Trophoblast cell (in vitro differentiated cells and primary cell): ENCODE measurements around the gene RP9.

ENCODE experiments used
- DNase-seq, 2 donors: peaks; one replicate each; pipeline ENCODE4 v3.0.0-alpha.2; 2016
- H2AFZ ChIP-seq: 2 replicates; pipeline ENCODE4 v1.6.1; 2013; ENCODE audit warnings: low read length, moderate library complexity, mild to moderate bottlenecking; ENCODE audit not compliant: insufficient read depth, poor library complexity
- H2AK5ac ChIP-seq: 2 replicates; pipeline ENCODE4 v1.6.1; 2013; ENCODE audit warnings: mild to moderate bottlenecking, low read length
- H2BK120ac ChIP-seq: 2 replicates; pipeline ENCODE4 v1.6.1; 2013; ENCODE audit warnings: low read length, mild to moderate bottlenecking, moderate library complexity; ENCODE audit not compliant: insufficient read depth, poor library complexity
- H2BK12ac ChIP-seq: 2 replicates; pipeline ENCODE4 v1.6.1; 2013; ENCODE audit warnings: mild to moderate bottlenecking, low read length, moderate library complexity
- H2BK5ac ChIP-seq: 2 replicates; pipeline ENCODE4 v1.6.1; 2013; ENCODE audit warnings: low read length, low read depth, moderate library complexity, mild to moderate bottlenecking; ENCODE audit not compliant: poor library complexity
- H3K14ac ChIP-seq: 2 replicates; pipeline ENCODE4 v1.6.1; 2013; ENCODE audit warnings: mild to moderate bottlenecking, low read length
- H3K18ac ChIP-seq: 2 replicates; pipeline ENCODE4 v1.6.1; 2013; ENCODE audit warnings: mild to moderate bottlenecking, low read length
- H3K23ac ChIP-seq: 2 replicates; pipeline ENCODE4 v1.6.1; 2013; ENCODE audit warnings: low read length
- H3K27ac ChIP-seq: 2 replicates; pipeline ENCODE4 v1.5.1; 2013; ENCODE audit warnings: low read depth, mild to moderate bottlenecking, inconsistent platforms, low read length, moderate library complexity
- H3K27me3 ChIP-seq: 2 replicates; pipeline ENCODE4 v1.6.1; 2013; ENCODE audit warnings: inconsistent platforms, mild to moderate bottlenecking, low read length, moderate library complexity; ENCODE audit not compliant: insufficient read depth
- H3K36me3 ChIP-seq, 2 experiments: 1 replicate in 1 of 2; 2 replicates in 1 of 2; pipeline ENCODE4 v1.6.1; 2013; ENCODE audit warnings: low read length in 2 of 2, mild to moderate bottlenecking in 2 of 2, moderate library complexity in 1 of 2; ENCODE audit not compliant: insufficient read depth in 2 of 2, control insufficient read depth in 1 of 2
- H3K4ac ChIP-seq: 2 replicates; pipeline ENCODE4 v1.6.1; 2013; ENCODE audit warnings: low read depth, mild to moderate bottlenecking, low read length, moderate library complexity
- H3K4me1 ChIP-seq, 2 experiments: 1 replicate in 1 of 2; 2 replicates in 1 of 2; pipeline ENCODE4 v1.6.1; 2013; ENCODE audit warnings: low read length in 2 of 2, mild to moderate bottlenecking in 2 of 2, moderate library complexity in 1 of 2; ENCODE audit not compliant: insufficient read depth in 2 of 2, control insufficient read depth in 1 of 2
- H3K4me2 ChIP-seq: 2 replicates; pipeline ENCODE4 v1.6.1; 2013; ENCODE audit warnings: inconsistent platforms, mild to moderate bottlenecking, low read length, moderate library complexity
- H3K4me3 ChIP-seq: 2 replicates; pipeline ENCODE4 v1.5.1; 2013; ENCODE audit warnings: mild to moderate bottlenecking, low read depth, low read length, inconsistent platforms
- H3K79me1 ChIP-seq: one replicate; pipeline ENCODE4 v1.6.1; 2013; ENCODE audit warnings: low read length
- H3K79me2 ChIP-seq: 2 replicates; pipeline ENCODE4 v1.6.1; 2013; ENCODE audit warnings: low read length, mild to moderate bottlenecking; ENCODE audit not compliant: control insufficient read depth, insufficient read depth, poor library complexity
- H3K9ac ChIP-seq: 2 replicates; pipeline ENCODE4 v1.6.1; 2013; ENCODE audit warnings: mild to moderate bottlenecking, low read length
- H3K9me3 ChIP-seq: 2 replicates; pipeline ENCODE4 v1.6.1; 2013; ENCODE audit warnings: low read depth, mild to moderate bottlenecking, control low read depth, inconsistent platforms, low read length; ENCODE audit not compliant: insufficient read depth
- H4K12ac ChIP-seq: 2 replicates; pipeline ENCODE4 v1.6.1; 2013; ENCODE audit warnings: low read depth, mild to moderate bottlenecking, low read length, moderate library complexity
- H4K8ac ChIP-seq: 2 replicates; pipeline ENCODE4 v1.6.1; 2013; ENCODE audit warnings: low read depth, mild to moderate bottlenecking, low read length, moderate library complexity
- H4K91ac ChIP-seq: one replicate; pipeline ENCODE4 v1.6.1; 2013; ENCODE audit warnings: low read depth, mild to moderate bottlenecking, low read length, moderate library complexity
- WGBS: extraction: QIAGEN DNeasy Blood & Tissue Kit; methylation state at CpG from one replicate; pipeline ENCODE4 v1.1.7; 2013; ENCODE audit warnings: missing lambda C conversion rate; ENCODE audit not compliant: insufficient read length, insufficient coverage; ENCODE audit errors: extremely low coverage; 5-methylcytosine and 5-hydroxymethylcytosine counted together

RP9 gene

DNA sequence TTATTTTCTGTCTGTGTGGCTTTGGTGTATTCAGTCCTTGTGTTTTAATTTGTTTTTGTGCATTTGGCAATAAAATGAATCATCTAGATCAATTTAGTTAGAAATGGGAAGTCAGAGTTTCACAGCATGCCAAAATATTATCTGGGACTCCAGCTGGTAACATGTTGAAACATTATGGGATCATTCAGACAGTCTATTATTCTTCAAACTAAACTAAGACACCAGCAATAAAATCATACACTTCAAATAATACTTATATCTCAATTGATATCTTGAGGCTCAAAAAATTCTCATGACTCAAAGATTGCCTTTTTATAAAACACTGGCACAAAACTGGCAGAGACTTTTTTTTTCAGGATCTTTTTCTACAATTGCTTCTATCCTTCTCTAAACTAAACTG is 5.8 kb upstream of the RP9 start:
- Histone ChIP-seq H4K8ac (no peak overlapping the region), H3K9me3 (no peaks in the 10 kb centered on the region), H3K9ac (no peak overlapping the region), H3K4me2 (no peak overlapping the region), H3K4me1 (no peaks in the 10 kb centered on the region), H2BK12ac (no peak overlapping the region), H2AFZ (no peak overlapping the region), H3K23ac (no peak overlapping the region), H4K91ac (no peak overlapping the region), H3K27me3 (no peaks in the 10 kb centered on the region), H3K79me2 (no peaks in the 10 kb centered on the region), H3K36me3 (no peaks in the 10 kb centered on the region), H3K79me1 (no peaks in the 10 kb centered on the region), H4K12ac (no peak overlapping the region), H2BK120ac (no peak overlapping the region), H3K27ac (no peak overlapping the region), H2BK5ac (no peak overlapping the region), H3K18ac (no peak overlapping the region), H2AK5ac (no peak overlapping the region), H3K4ac (no peak overlapping the region), H3K4me3 (no peak overlapping the region), H3K14ac (no peak overlapping the region)
- DNase-seq, result no peak

DNA sequence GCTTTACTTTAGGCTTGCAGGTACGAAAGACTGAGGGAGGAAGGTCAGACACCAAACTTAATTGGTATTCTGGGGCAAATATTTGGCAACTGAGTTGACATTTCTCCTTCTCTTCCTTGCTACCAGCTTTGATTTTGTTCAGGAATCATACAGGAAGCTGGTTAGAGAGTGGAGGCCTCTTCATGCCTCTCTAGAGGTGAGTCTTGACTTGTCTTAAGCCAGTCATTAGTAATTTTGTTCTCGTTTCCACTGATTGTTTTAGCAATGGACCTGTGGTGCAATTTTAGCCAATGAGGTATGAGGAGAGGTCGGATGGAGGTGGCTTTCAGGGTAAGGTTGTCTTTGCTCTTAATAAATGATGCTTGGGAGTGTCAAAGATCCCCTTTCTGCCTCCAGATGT is 2.4 kb upstream of the RP9 start:
- Histone ChIP-seq H2AFZ (no peak overlapping the region), H3K14ac (no peak overlapping the region), H3K4me3 (no peak overlapping the region), H3K79me1 (peaks cover 3% of the 10 kb centered on the region), H3K4me1 (peaks cover 0 to 2% of the 10 kb centered on the region in 2 experiments), H3K79me2 (peaks cover 6% of the 10 kb centered on the region), H3K18ac (no peak overlapping the region), H3K4me2 (no peak overlapping the region), H3K9me3 (no peaks in the 10 kb centered on the region), H4K8ac (no peak overlapping the region), H2AK5ac (no peak overlapping the region), H3K9ac (no peak overlapping the region), H3K27me3 (no peaks in the 10 kb centered on the region), H2BK5ac (no peak overlapping the region), H4K12ac (no peak overlapping the region), H3K23ac (no peak overlapping the region), H3K36me3 (no peaks in the 10 kb centered on the region), H2BK12ac (no peak overlapping the region), H4K91ac (no peak overlapping the region), H3K4ac (no peak overlapping the region), H2BK120ac (no peak overlapping the region), H3K27ac (no peak overlapping the region)
- no peak for DNase-seq
- no CpG with 5 or more reads among the region's 3 CpGs for WGBS

DNA sequence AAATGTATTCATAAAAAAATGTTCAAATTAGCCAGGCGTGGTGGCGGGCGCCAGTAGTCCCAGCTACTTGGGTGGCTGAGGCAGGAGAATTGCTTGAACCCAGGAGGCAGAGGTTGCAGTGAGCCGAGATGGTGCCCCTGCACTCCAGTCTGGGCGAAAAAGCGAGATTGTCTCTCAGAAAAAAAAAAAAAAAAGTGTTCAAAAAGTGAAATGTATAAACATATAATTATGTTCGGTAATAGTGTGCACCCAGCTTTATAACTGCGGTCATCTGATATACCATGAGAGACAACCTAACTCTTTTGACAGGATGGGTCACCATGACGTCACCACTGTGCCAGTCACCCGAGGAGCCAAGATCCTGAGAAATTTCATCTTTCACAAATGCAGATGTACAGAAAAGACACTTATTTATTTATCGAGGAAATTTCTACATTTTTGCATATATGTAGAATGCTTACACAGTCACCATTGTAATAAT is 594 bp upstream of the RP9 start:
- Histone ChIP-seq H4K12ac (no peak overlapping the region), H2BK120ac (no peak overlapping the region), H3K4me2 (peak overlapping the region; percentile 86), H2AK5ac (no peak overlapping the region), H2AFZ (peak overlapping the region; percentile 83), H3K79me1 (peaks cover 3% of the 10 kb centered on the region), H3K4ac (no peak overlapping the region), H3K27ac (no peak overlapping the region), H3K4me3 (peak overlapping the region; percentile 72), H3K23ac (no peak overlapping the region), H3K18ac (no peak overlapping the region), H3K36me3 (no peaks in the 10 kb centered on the region), H3K4me1 (peaks cover 0 to 2% of the 10 kb centered on the region in 2 experiments), H3K14ac (no peak overlapping the region), H3K9ac (peak overlapping the region; percentile 58), H3K9me3 (no peaks in the 10 kb centered on the region), H3K79me2 (peaks cover 6% of the 10 kb centered on the region), H2BK12ac (no peak overlapping the region), H4K91ac (no peak overlapping the region), H3K27me3 (no peaks in the 10 kb centered on the region), H2BK5ac (no peak overlapping the region), H4K8ac (peak overlapping the region; percentile 50)
- WGBS, result no CpG with 5 or more reads among the region's 11 CpGs
- peak in 1 of 2 donors; percentile 24 for DNase-seq

DNA sequence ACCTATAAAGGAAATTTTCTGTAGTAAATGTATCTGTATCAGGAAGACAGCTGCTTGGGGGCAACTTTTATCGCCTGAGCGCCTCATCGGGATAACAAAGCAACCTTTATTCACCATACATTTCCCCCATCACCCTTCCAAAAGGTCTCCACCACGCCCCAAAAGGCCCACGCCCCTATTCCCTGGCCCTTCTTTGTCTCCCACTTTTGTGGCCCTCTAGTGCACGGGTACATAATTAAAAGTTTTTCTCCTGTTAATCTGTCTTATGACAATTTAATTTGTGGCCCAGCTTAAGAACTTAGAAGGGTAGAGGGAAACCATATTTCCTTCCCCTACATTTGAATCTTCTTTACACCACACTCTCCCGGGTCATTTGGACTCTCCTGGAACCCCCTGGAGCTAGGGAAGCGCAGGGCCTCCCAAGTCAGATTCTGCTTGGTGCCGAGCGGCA is 625 bp downstream of the RP9 start:
- Histone ChIP-seq H2BK5ac (peak overlapping the region; percentile 11), H3K27me3 (no peaks in the 10 kb centered on the region), H3K4ac (peak overlapping the region; percentile 16), H3K4me2 (peak overlapping the region; percentile 96), H3K18ac (peak overlapping the region; percentile 63), H4K8ac (peak overlapping the region; percentile 89), H3K27ac (peak overlapping the region; percentile 50), H3K23ac (no peak overlapping the region), H3K9me3 (no peaks in the 10 kb centered on the region), H3K79me2 (peaks cover 6% of the 10 kb centered on the region), H2BK12ac (no peak overlapping the region), H3K14ac (peak overlapping the region; percentile 71), H3K4me3 (peak overlapping the region; percentile 96), H2AK5ac (no peak overlapping the region), H3K79me1 (peaks cover 3% of the 10 kb centered on the region), H2AFZ (peak overlapping the region; percentile 97), H4K91ac (peak overlapping the region; percentile 50), H3K36me3 (peaks cover under 1% of the 10 kb centered on the region in 2 experiments), H2BK120ac (peak overlapping the region; percentile 35), H4K12ac (peak overlapping the region; percentile 19), H3K9ac (peak overlapping the region; percentile 96), H3K4me1 (peaks cover 0 to 2% of the 10 kb centered on the region in 2 experiments)
- no CpG with 5 or more reads among the region's 10 CpGs for WGBS
- no peak for DNase-seq
